ENCODE results near the gene HIVEP3. TPM values are rescaled to one million over a fixed set of nuclear protein-coding genes. Genes with fewer than 3 reads are reported as not detected.

HIVEP3 gene
- total RNA-seq, 1 donor from 2014 or later = 0.37 TPM

DNA sequence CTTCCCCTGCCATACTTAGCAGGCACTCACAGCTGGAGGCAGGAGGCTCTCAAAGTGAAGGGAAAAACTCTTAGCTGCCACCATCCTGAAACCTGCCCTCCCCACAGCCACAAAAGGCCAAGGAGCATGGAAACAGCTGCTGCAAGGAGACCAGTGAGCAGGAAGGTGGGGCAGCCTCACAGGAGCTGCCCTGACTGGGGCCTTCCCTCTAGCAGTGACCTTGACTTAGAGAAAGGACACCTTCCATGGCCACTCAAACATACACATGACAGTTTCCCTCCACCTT, 126.3 kb downstream of the HIVEP3 start:
- Histone ChIP-seq H3K27ac (no peak overlapping the region), H3K79me2 (ENCODE audit: low read depth) (no peaks in the 10 kb centered on the region), H3K4me2 (no peak overlapping the region), H3K9me3 (ENCODE audit: low read depth) (no peaks in the 10 kb centered on the region), H3K9ac (no peak overlapping the region), H4K20me1 (ENCODE audit: low read depth) (no peaks in the 10 kb centered on the region), H3K4me1 (no peaks in the 10 kb centered on the region), H3K27me3 (no peaks in the 10 kb centered on the region), H3K36me3 (no peaks in the 10 kb centered on the region), H2AFZ (replicated peaks) (no peak overlapping the region), H3K4me3 (no peak overlapping the region), H3F3A (ENCODE audit: low read depth) (no peaks in the 10 kb centered on the region)
- no peaks in the 10 kb centered on the region for H3K36me3 Mint-ChIP-seq
- H3K9me3 Mint-ChIP-seq = no peaks in the 10 kb centered on the region
- no peaks in the 10 kb centered on the region for H3K4me1 Mint-ChIP-seq
- H3K27ac Mint-ChIP-seq = no peak overlapping the region
- no peak for DNase-seq (ENCODE audit: low spot score)
- H3K27me3 Mint-ChIP-seq (ENCODE audit: insufficient read depth, low read depth) = no peaks in the 10 kb centered on the region
- no peak for TF ChIP-seq EZH2phosphoT487 (IDR thresholded peaks at IDR 0.05)
- no peak for TF ChIP-seq EZH2 (IDR thresholded peaks at IDR 0.05)
- no peak overlapping the region for H3K4me3 Mint-ChIP-seq

DNA sequence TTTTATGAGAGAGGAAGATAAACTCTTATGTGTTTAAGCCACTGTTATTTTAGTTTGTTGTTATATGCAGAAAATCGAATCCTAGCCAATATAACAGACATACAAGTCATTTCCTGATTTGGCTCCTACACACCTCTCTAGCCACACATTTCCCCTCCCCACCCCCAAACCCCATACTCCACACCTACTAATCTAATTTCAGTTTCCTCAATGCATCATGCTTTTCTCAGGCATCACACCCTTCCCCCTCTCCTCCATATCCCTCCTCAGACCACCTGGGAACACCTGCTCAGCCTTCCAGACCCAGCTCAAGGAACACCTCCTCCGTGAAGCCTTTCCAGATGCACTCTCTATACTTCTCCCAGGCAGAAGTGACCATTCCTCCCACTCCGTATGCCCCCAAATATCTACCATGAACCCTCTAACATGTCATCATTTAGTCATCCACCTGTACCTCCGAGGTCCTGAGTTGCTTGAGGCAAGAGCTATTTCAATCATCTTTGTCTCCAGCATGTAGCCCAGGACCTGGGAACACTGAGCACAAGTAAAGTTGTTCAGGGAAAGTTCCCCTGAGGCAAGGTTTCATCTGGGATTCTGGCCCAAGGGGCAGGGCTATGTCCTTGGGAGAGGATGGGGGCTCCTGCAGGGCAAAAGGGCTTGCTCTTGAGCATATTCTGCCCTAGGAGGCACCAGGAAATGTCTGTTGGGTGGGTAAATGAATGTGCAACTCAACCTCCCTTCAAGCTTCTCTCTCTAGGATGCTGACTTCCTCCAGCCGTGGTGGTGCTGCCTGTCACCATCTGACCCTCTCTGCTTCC, 126.8 kb downstream of the HIVEP3 start:
- no peak overlapping the region for H3K9ac ChIP-seq
- H3K79me2 ChIP-seq (ENCODE audit: low read depth) = no peaks in the 10 kb centered on the region

DNA sequence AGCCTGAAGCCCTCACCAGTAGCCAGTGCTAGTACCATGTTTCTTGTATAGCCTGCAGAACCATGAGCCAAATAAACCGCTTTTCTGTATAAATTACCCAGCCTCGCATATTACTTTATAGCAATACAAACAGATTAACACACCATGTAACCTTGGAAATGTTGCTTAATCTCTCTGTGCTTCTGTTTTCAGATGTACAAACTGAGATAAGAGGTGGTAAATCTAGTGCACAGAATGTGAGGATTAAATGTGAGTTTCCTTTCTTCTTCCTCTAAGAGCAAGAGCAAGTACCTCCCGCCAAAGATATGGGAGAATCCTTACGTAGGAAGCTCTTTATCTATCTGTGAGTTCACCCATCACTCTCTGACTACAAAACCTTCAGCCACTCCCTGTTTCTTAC, 128.4 kb downstream of the HIVEP3 start:
- Mint-ChIP-seq H3K9me3 (no peaks in the 10 kb centered on the region), H3K36me3 (no peaks in the 10 kb centered on the region), H3K4me3 (no peak overlapping the region), H3K27ac (no peak overlapping the region), H3K27me3 (ENCODE audit: insufficient read depth, low read depth) (peaks cover 2% of the 10 kb centered on the region), H3K4me1 (no peaks in the 10 kb centered on the region)
- H3K27me3 ChIP-seq = no peaks in the 10 kb centered on the region
- H3K4me2 ChIP-seq = no peak overlapping the region
- no peak overlapping the region for H3K27ac ChIP-seq
- no peak overlapping the region for H3K9ac ChIP-seq
- no peaks in the 10 kb centered on the region for H3K4me1 ChIP-seq
- H2AFZ ChIP-seq (replicated peaks) = no peak overlapping the region
- no peaks in the 10 kb centered on the region for H4K20me1 ChIP-seq (ENCODE audit: low read depth)
- TF ChIP-seq, protein P1, sequence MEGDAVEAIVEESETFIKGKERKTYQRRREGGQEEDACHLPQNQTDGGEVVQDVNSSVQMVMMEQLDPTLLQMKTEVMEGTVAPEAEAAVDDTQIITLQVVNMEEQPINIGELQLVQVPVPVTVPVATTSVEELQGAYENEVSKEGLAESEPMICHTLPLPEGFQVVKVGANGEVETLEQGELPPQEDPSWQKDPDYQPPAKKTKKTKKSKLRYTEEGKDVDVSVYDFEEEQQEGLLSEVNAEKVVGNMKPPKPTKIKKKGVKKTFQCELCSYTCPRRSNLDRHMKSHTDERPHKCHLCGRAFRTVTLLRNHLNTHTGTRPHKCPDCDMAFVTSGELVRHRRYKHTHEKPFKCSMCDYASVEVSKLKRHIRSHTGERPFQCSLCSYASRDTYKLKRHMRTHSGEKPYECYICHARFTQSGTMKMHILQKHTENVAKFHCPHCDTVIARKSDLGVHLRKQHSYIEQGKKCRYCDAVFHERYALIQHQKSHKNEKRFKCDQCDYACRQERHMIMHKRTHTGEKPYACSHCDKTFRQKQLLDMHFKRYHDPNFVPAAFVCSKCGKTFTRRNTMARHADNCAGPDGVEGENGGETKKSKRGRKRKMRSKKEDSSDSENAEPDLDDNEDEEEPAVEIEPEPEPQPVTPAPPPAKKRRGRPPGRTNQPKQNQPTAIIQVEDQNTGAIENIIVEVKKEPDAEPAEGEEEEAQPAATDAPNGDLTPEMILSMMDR (IDR thresholded peaks at IDR 0.05) = no peak
- TF ChIP-seq EZH2phosphoT487 (IDR thresholded peaks at IDR 0.05) = no peak
- TF ChIP-seq EZH2 (IDR thresholded peaks at IDR 0.05) = no peak
- DNase-seq (ENCODE audit: low spot score) = no peak
- H3K36me3 ChIP-seq = no peaks in the 10 kb centered on the region
- H3K79me2 ChIP-seq (ENCODE audit: low read depth) = no peaks in the 10 kb centered on the region
- H3F3A ChIP-seq (ENCODE audit: low read depth) = no peaks in the 10 kb centered on the region
- no peaks in the 10 kb centered on the region for H3K9me3 ChIP-seq (ENCODE audit: low read depth)
- no peak overlapping the region for H3K4me3 ChIP-seq

More for the DNA sequence above, 126.8 kb downstream of the HIVEP3 start:
- H4K20me1 ChIP-seq (ENCODE audit: low read depth) = no peaks in the 10 kb centered on the region
- no peaks in the 10 kb centered on the region for H3K36me3 ChIP-seq
- no peaks in the 10 kb centered on the region for H3K27me3 ChIP-seq
- H3F3A ChIP-seq (ENCODE audit: low read depth) = no peaks in the 10 kb centered on the region
- H3K4me2 ChIP-seq = no peak overlapping the region
- no peaks in the 10 kb centered on the region for H3K4me1 ChIP-seq
- H3K27ac ChIP-seq = no peak overlapping the region
- Mint-ChIP-seq H3K9me3 (no peaks in the 10 kb centered on the region), H3K4me3 (no peak overlapping the region), H3K27me3 (ENCODE audit: insufficient read depth, low read depth) (no peaks in the 10 kb centered on the region), H3K36me3 (no peaks in the 10 kb centered on the region), H3K4me1 (no peaks in the 10 kb centered on the region), H3K27ac (no peak overlapping the region)
- H3K9me3 ChIP-seq (ENCODE audit: low read depth) = no peaks in the 10 kb centered on the region
- H3K4me3 ChIP-seq = no peak overlapping the region
- H2AFZ ChIP-seq (replicated peaks) = no peak overlapping the region
- TF ChIP-seq, protein P1 (IDR thresholded peaks at IDR 0.05) = no peak
- no peak for TF ChIP-seq EZH2 (IDR thresholded peaks at IDR 0.05)
- TF ChIP-seq EZH2phosphoT487 (IDR thresholded peaks at IDR 0.05) = no peak
- DNase-seq (ENCODE audit: low spot score) = no peak

DNA sequence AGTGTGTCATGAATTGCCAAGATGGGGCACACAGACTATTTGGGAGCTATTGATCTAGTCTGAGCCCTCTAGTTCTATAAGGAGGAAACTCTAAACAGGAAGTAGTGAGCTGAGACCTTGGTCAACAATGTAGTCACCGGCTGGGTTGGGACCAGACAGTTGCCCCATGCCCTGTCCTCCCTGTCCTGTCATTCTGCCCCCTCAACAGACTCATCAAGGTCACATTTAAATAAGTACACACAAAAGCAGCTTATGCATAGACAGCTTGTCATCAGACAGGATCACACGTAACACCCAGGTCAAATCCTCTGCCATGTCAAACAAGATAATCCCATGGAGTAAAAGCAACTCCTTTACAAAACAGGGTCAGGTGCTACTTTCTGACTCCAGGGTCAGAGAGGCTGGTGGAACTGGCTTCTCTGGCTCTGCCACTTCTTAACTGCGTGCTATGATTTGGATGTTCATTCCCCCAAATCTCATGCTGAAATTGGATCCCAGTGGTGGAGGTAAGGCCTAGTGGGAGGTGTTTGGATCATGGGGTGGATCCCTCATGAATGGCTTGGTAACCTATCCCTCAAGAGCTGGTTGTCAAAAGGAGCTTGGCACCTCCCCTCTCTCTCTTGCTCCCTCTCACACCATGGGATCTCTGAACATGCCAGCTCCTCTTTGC, 128.9 kb downstream of the HIVEP3 start:
- Mint-ChIP-seq H3K27ac (no peak overlapping the region), H3K9me3 (no peaks in the 10 kb centered on the region), H3K27me3 (ENCODE audit: insufficient read depth, low read depth) (peaks cover 2% of the 10 kb centered on the region), H3K4me1 (no peaks in the 10 kb centered on the region), H3K4me3 (no peak overlapping the region), H3K36me3 (no peaks in the 10 kb centered on the region)
- no peaks in the 10 kb centered on the region for H3K36me3 ChIP-seq
- H3K4me3 ChIP-seq = no peak overlapping the region
- H2AFZ ChIP-seq (replicated peaks) = no peak overlapping the region
- H3F3A ChIP-seq (ENCODE audit: low read depth) = no peaks in the 10 kb centered on the region
- H3K27me3 ChIP-seq = no peaks in the 10 kb centered on the region
- no peaks in the 10 kb centered on the region for H3K9me3 ChIP-seq (ENCODE audit: low read depth)
- H3K4me2 ChIP-seq = no peak overlapping the region
- H4K20me1 ChIP-seq (ENCODE audit: low read depth) = no peaks in the 10 kb centered on the region
- H3K27ac ChIP-seq = no peak overlapping the region
- no peaks in the 10 kb centered on the region for H3K4me1 ChIP-seq
- TF ChIP-seq EZH2phosphoT487 (IDR thresholded peaks at IDR 0.05) (no peak), EZH2 (IDR thresholded peaks at IDR 0.05) (no peak)
- TF ChIP-seq, protein P1 (IDR thresholded peaks at IDR 0.05) = no peak
- no peak overlapping the region for H3K9ac ChIP-seq
- DNase-seq (ENCODE audit: low spot score) = no peak
- no peaks in the 10 kb centered on the region for H3K79me2 ChIP-seq (ENCODE audit: low read depth)
